Caki2 (cell line): Measurements from ENCODE around the gene PITRM1. TPM values are rescaled to one million over a fixed set of nuclear protein-coding genes. Genes with fewer than 3 reads are reported as not detected.
"Not testable (repeated sequence)": the region's sequence is repeated elsewhere in the genome, so short reads cannot be mapped to it uniquely, and the experiment has no call there.

ENCODE experiments used
- DNase-seq: peaks from one replicate; pipeline ENCODE4 v3.0.0-alpha.2; 2015; ENCODE audit warnings: low read depth
- in situ Hi-C: cut with HindIII; loops from 2 replicates; pipeline ENCODE4 v1.10.0; 2016; ENCODE audit warnings: low sequenced_read_pairs, low pct_unique_long_range_greater_than_20kb, mixed read lengths
- total RNA-seq: library from RNA; depleted of rRNA; stranded (reverse); fragments of >200 nt; shearing (Covaris generic); gene quantifications from 2 replicates; pipeline ENCODE4 v1.2.3, GENCODE V29; 2014; ENCODE audit warnings: low replicate concordance

PITRM1 gene
- total RNA-seq, 1 experiment from 2014 or later, result 132 TPM

- in situ Hi-C loops, result no loop called here
These were observed 61.6 kb downstream of the PITRM1 start for GRCh38 chr10:3110782-3111620.

GRCh38 chr10:3109633-3110032 lies 62.9 kb downstream of the PITRM1 start:
- in situ Hi-C loops, result no loop called here
- DNase-seq, result no peak

More at GRCh38 chr10:3110782-3111620, 61.6 kb downstream of the PITRM1 start:
- no peak for DNase-seq

- in situ Hi-C loops, result no loop called here
- DNase-seq, result no peak
These were observed 63.4 kb downstream of the PITRM1 start for GRCh38 chr10:3109196-3109595.

GRCh38 chr10:3108575-3109105 lies 63.9 kb downstream of the PITRM1 start:
- in situ Hi-C loops, result no loop called here
- DNase-seq, result no peak

- in situ Hi-C loops, result no loop called here
- DNase-seq, result no peak
These were observed 64.5 kb downstream of the PITRM1 start for GRCh38 chr10:3108033-3108432.

GRCh38 chr10:3107426-3107961 lies 65.1 kb downstream of the PITRM1 start:
- in situ Hi-C loops, result no loop called here
- DNase-seq, result peak; percentile 99

- in situ Hi-C loops, result no loop called here
- DNase-seq, result no peak
These were observed 65.6 kb downstream of the PITRM1 start for GRCh38 chr10:3106928-3107425.

- in situ Hi-C loops, DNase-seq: not testable (repeated sequence)
These were observed 66.3 kb downstream of the PITRM1 start for GRCh38 chr10:3106328-3106727.

GRCh38 chr10:3105905-3106304 lies 66.7 kb downstream of the PITRM1 start:
- in situ Hi-C loops, result no loop called here
- no peak for DNase-seq

- in situ Hi-C loops, result no loop called here
- DNase-seq, result no peak
These were observed 67.4 kb downstream of the PITRM1 start for GRCh38 chr10:3105166-3105565.

GRCh38 chr10:3104251-3104918 lies 68.2 kb downstream of the PITRM1 start:
- in situ Hi-C loops, result no loop called here
- no peak for DNase-seq

- DNase-seq, result no peak
- in situ Hi-C loops, result no loop called here
These were observed 68.9 kb downstream of the PITRM1 start for GRCh38 chr10:3103646-3104045.

GRCh38 chr10:3102720-3103427 lies 69.7 kb downstream of the PITRM1 start:
- in situ Hi-C loops, result no loop called here
- DNase-seq, result peak; percentile 79

- in situ Hi-C loops, result no loop called here
These were observed 71.5 kb downstream of the PITRM1 start for GRCh38 chr10:3100856-3101640.

GRCh38 chr10:3100093-3100792 lies 72.3 kb downstream of the PITRM1 start:
- no peak for DNase-seq
- in situ Hi-C loops, result no loop called here

More at GRCh38 chr10:3100856-3101640, 71.5 kb downstream of the PITRM1 start:
- no peak for DNase-seq

- in situ Hi-C loops, result no loop called here
These were observed 73.1 kb downstream of the PITRM1 start for GRCh38 chr10:3099291-3100092.

More at GRCh38 chr10:3099291-3100092, 73.1 kb downstream of the PITRM1 start:
- DNase-seq, result no peak
